Osteoblast (primary cell): ENCODE measurements around the gene NMD3. TPM values are rescaled to one million over a fixed set of nuclear protein-coding genes. Genes with fewer than 3 reads are reported as not detected.

ENCODE experiments used
- DNase-seq: peaks from one replicate; pipeline ENCODE4 v3.0.0; 2011; ENCODE audit warnings: low spot score, mixed read lengths; ENCODE audit not compliant: insufficient read length; ENCODE audit errors: missing footprints
- H2AFZ ChIP-seq: 2 replicates; pipeline ENCODE4 v1.6.0; 2011; ENCODE audit warnings: mild to moderate bottlenecking, low read length
- H3K27ac ChIP-seq: 2 replicates; pipeline ENCODE4 v1.5.1; 2011; ENCODE audit warnings: mild to moderate bottlenecking, low read depth, low read length, moderate library complexity
- H3K27me3 ChIP-seq: 2 replicates; pipeline ENCODE4 v1.6.0; 2012; ENCODE audit warnings: mild to moderate bottlenecking, control low read depth, inconsistent platforms, low read length, moderate library complexity; ENCODE audit not compliant: insufficient read depth
- H3K36me3 ChIP-seq: 2 replicates; pipeline ENCODE4 v1.5.1; 2011; ENCODE audit warnings: mild to moderate bottlenecking, low read length, control low read depth, moderate library complexity; ENCODE audit not compliant: insufficient read depth
- H3K4me1 ChIP-seq: 2 replicates; pipeline ENCODE4 v1.5.1; 2011; ENCODE audit warnings: mild to moderate bottlenecking, low read length, control low read depth, moderate library complexity; ENCODE audit not compliant: insufficient read depth
- H3K4me2 ChIP-seq: 2 replicates; pipeline ENCODE4 v1.6.0; 2011; ENCODE audit warnings: mild to moderate bottlenecking, low read length; ENCODE audit not compliant: insufficient read depth
- H3K4me3 ChIP-seq: fragments of 200-600 bp; sonication (generic); 3 replicates; pipeline ENCODE4 v1.5.1; 2012; ENCODE audit warnings: mild to moderate bottlenecking, low read length, inconsistent platforms; ENCODE audit not compliant: insufficient read depth
- H3K79me2 ChIP-seq: 2 replicates; pipeline ENCODE4 v1.6.0; 2012; ENCODE audit warnings: mild to moderate bottlenecking, low read length, control low read depth, inconsistent platforms; ENCODE audit not compliant: insufficient read depth
- H3K9me3 ChIP-seq: 2 replicates; pipeline ENCODE4 v1.5.1; 2011; ENCODE audit warnings: low read depth, low read length, control low read depth
- H4K20me1 ChIP-seq: 2 replicates; pipeline ENCODE4 v1.6.0; 2012; ENCODE audit warnings: mild to moderate bottlenecking, low read length, control low read depth; ENCODE audit not compliant: insufficient read depth
- CTCF ChIP-seq: IDR thresholded peaks from 2 replicates; pipeline ENCODE4 v1.5.1; 2011; ENCODE audit warnings: mild to moderate bottlenecking, low read depth, low read length, moderate library complexity; ENCODE audit errors: extremely low read depth
- total RNA-seq: library from RNA; depleted of rRNA; stranded (reverse); fragments of >200 nt; gene quantifications from 2 replicates; pipeline ENCODE4 v1.2.3, GENCODE V29; 2012

The NMD3 gene
- total RNA-seq, 1 donor, result 118 TPM

- Histone ChIP-seq H3K79me2 (no peaks in the 10 kb centered on the region), H3K27ac (no peak overlapping the region), H3K4me2 (no peak overlapping the region), H3K4me3 (no peak overlapping the region), H2AFZ (no peak overlapping the region), H4K20me1 (no peaks in the 10 kb centered on the region), H3K27me3 (no peaks in the 10 kb centered on the region), H3K4me1 (no peaks in the 10 kb centered on the region), H3K9me3 (no peaks in the 10 kb centered on the region), H3K36me3 (no peaks in the 10 kb centered on the region)
- no peak for TF ChIP-seq CTCF
- no peak for DNase-seq
Measured at GRCh38 chr3:161284989-161285388, 63.9 kb downstream of the NMD3 start.

- Histone ChIP-seq H3K27me3 (no peaks in the 10 kb centered on the region), H3K27ac (no peak overlapping the region), H3K9me3 (no peaks in the 10 kb centered on the region), H3K4me2 (no peak overlapping the region), H3K79me2 (no peaks in the 10 kb centered on the region), H2AFZ (no peak overlapping the region), H3K36me3 (no peaks in the 10 kb centered on the region), H3K4me3 (no peak overlapping the region), H4K20me1 (no peaks in the 10 kb centered on the region), H3K4me1 (no peaks in the 10 kb centered on the region)
- TF ChIP-seq CTCF, result no peak
- no peak for DNase-seq
Measured at GRCh38 chr3:161289174-161289573, 68.1 kb downstream of the NMD3 start.

GRCh38 chr3:161291191-161291901, 70.2 kb downstream of the NMD3 start:
- Histone ChIP-seq H3K9me3 (no peaks in the 10 kb centered on the region), H3K4me1 (no peaks in the 10 kb centered on the region), H3K27ac (no peak overlapping the region), H2AFZ (no peak overlapping the region), H3K27me3 (no peaks in the 10 kb centered on the region), H3K4me3 (no peak overlapping the region), H3K4me2 (no peak overlapping the region), H3K36me3 (no peaks in the 10 kb centered on the region), H4K20me1 (no peaks in the 10 kb centered on the region), H3K79me2 (no peaks in the 10 kb centered on the region)
- DNase-seq, result no peak
- no peak for TF ChIP-seq CTCF

- TF ChIP-seq CTCF, result no peak
- no peaks in the 10 kb centered on the region for H4K20me1 ChIP-seq
- no peaks in the 10 kb centered on the region for H3K9me3 ChIP-seq
- no peak for DNase-seq
- H2AFZ ChIP-seq, result no peak overlapping the region
- no peaks in the 10 kb centered on the region for H3K4me1 ChIP-seq
- H3K79me2 ChIP-seq, result no peaks in the 10 kb centered on the region
- no peak overlapping the region for H3K4me3 ChIP-seq
- H3K27ac ChIP-seq, result no peak overlapping the region
- no peak overlapping the region for H3K4me2 ChIP-seq
- no peaks in the 10 kb centered on the region for H3K36me3 ChIP-seq
- H3K27me3 ChIP-seq, result no peaks in the 10 kb centered on the region
Measured at GRCh38 chr3:161293381-161293780, 72.3 kb downstream of the NMD3 start.
